Measurements from ENCODE around the gene IFIT1B.
"Not testable (repeated sequence)": the region's sequence is repeated elsewhere in the genome, so short reads cannot be mapped to it uniquely, and the experiment has no call there.

The IFIT1B gene

GRCh38 chr10:89384474-89385340 lies 6.9 kb downstream of the IFIT1B start:
- DNase-seq, result peak; percentile 79

GRCh38 chr10:89388806-89389205 lies 10.9 kb downstream of the IFIT1B start:
- DNase-seq, result no peak

DNA sequence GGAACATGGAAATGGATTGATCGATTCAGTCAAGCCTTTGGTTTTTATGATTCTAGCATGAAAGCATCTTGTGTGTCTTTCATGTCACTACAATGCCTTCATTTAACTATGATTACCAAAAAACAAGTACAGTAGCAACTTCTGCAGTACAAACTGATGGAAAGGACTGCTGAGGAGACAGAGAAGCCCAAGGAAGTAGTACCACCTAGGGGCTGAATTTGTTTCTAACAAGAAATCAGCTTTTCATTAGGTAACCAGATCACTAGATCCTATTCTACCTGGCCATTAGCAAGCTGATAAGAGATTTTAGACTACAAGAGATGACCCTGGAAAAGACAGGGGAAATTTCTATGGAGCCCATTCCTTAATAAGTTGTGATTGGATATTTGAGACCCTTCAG lies 11.4 kb downstream of the IFIT1B start:
- DNase-seq, result peak; percentile 74

- peak; percentile 55 for DNase-seq
These were observed 12.8 kb downstream of the IFIT1B start for GRCh38 chr10:89390476-89391225.

DNA sequence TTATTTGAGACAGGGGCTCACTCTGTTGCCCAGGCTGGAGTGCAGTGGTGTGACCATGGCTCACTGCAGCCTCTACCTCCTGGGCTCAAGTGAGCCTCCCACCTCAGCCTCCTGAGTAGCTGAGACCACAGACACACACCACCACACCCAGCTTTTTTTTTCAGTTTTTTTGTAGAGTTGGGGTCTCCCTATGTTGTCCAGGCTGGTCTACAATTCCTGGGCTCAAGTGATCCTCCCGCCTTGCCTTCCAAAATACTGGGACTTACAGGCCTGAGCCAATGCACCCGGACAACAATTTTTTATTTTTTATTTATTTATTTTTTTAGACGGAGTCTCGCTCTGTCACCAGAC lies 13.3 kb downstream of the IFIT1B start:
- DNase-seq, result not testable (repeated sequence)

GRCh38 chr10:89391907-89392756 lies 14.3 kb downstream of the IFIT1B start, which contains the start of gene IFIT1:
TSS of gene IFIT1 (plus strand) at chr10:89392623. CDS start at chr10:89392713, 90 bp downstream.
- DNase-seq, result peak; percentile 91

GRCh38 chr10:89392974-89393373 lies 15.1 kb downstream of the IFIT1B start:
- DNase-seq, result peak; percentile 61

- no peak for DNase-seq
These were observed 16.0 kb downstream of the IFIT1B start for GRCh38 chr10:89393898-89394297.

DNA sequence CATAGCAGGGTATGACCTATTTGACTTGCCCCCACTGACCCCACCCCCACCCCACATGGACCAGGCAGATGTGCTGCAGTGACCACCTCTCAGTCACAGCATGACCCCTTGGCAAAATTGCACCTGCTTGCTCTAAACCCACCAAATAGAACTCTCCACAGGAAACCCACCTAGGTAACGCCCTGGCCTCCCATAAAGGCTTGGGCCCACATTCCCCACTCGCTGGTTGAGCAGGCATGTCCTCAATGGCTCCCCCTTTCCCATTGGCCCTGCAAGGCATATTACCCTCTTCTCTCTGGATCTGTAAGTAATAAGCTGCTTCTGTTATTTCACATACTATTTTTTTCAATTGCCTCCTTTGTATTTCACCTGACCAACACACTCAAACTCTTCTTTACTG lies 17.3 kb downstream of the IFIT1B start:
- no peak for DNase-seq

- DNase-seq, result no peak
These were observed 20.3 kb downstream of the IFIT1B start for GRCh38 chr10:89398003-89398749.

GRCh38 chr10:89399956-89400355 lies 22.1 kb downstream of the IFIT1B start:
- no peak for DNase-seq

- DNase-seq, result no peak
These were observed 25.2 kb downstream of the IFIT1B start for GRCh38 chr10:89403043-89403442.

DNA sequence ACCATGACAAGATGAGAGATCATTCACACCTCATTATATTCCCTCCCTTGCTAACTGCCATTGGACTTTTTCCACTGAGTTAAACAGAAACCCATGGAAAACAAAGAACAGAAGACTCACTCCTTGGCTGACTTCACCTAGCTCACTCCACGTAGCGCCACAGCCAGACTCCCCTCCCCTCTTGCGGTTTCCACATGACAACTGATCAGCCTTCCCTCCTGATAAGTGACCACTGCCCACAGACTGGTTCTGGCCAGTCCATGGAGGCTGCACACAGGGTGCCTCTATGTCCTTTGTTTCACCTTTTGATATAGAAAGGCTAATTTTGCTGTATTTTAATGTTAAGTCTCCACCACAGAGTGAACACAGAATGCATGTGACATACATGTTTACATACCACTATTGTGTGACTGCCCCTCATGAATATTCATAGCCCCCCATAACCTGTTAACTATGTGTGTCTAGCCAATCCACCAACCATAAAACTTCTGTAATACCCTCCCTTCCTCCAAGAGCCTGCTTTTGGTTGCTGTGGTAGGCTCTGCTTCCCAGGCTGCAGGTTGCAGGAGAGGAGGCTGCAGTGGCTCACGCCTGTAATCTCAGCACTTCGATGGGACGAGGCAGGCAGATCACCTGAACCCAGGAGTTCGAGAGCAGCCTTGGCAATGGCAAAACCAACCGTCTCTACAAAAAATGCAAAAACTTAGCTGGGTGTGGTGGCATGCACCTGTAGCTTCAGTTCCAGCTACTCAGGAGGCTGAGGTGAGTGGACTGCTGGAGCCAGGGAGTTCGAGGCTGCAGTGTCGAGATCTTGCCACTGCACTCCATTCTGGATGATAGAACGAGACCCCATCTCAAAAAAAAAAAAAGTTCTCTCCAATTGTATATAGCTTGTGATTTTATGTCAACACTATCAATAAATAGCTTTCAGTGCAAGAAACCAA lies 26.5 kb downstream of the IFIT1B start:
- DNase-seq, result peak; percentile 31

DNA sequence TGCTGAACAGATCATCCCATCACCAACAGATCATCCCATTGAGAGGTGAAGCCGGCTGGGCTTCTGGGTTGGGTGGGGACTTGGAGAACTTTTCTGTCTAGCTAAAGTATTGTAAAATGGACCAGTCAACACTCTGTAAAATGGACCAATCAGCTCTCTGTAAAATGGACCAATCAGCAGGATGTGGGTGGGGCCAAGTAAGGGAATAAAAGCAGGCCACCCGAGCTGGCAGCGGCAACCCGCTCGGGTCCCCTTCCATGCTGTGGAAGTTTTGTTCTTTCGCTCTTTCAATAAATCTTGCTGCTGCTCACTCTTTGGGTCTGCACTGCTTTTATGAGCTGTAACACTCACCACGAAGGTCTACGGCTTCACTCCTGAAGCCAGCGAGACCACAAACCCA lies 28.3 kb downstream of the IFIT1B start:
- not testable (repeated sequence) for DNase-seq

- DNase-seq, result not testable (repeated sequence)
These were observed 29.9 kb downstream of the IFIT1B start for GRCh38 chr10:89407792-89408191.

DNA sequence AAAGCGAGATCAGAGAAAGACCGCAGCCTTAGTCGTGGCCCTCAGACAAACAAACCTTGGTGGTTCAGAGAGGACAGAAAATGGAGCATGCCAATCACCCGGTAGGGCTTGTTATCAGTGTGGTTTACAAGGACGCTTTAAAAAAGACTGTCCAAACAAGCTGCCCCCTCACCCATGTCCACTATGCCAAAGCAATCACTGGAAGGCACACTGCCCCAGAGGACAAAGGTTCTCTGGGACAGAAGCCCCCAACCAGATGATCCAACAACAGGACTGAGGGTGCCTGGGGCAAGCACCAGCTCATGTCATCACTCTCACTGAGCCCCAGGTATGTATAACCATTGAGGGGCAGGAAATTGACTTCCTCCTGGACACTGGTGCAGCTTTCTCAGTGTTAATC lies 31.4 kb downstream of the IFIT1B start:
- not testable (repeated sequence) for DNase-seq

DNA sequence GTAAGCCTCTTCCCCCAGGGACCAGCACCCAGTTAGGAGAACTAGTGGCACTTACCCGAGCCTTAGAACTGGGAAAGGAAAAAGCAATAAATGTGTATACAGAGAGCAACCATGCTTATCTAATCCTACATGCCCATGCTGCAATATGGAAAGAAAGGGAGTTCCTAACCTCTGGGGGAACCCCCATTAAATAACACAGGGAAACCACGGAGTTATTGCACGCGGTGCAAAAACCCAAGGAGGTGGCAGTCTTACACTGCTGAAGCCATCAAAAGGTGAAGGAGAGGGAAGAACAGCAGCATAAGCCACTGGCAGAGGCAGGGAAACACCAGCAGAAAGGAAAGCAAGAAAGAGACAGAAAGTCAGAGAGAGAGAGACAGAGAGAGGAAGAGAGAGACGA lies 32.7 kb downstream of the IFIT1B start:
- not testable (repeated sequence) for DNase-seq

DNA sequence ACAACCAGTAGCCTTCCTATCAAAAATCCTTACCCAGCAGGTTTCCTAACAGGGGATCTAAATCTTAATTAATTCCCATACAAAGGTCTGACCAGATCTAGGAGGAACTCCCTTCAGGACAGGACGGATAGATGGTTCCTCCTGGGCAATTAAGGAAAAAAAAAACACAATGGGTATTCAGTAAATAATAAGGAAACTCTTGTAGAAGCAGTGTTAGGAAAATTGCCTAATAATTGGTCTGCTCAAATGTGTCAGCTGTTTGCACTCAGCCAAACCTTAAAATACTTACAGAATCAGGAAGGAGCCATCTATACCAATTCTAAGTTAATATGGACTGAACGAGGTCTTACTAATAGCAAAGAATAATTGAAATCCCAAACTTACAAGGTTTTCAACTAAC lies 33.3 kb downstream of the IFIT1B start:
- not testable (repeated sequence) for DNase-seq

DNA sequence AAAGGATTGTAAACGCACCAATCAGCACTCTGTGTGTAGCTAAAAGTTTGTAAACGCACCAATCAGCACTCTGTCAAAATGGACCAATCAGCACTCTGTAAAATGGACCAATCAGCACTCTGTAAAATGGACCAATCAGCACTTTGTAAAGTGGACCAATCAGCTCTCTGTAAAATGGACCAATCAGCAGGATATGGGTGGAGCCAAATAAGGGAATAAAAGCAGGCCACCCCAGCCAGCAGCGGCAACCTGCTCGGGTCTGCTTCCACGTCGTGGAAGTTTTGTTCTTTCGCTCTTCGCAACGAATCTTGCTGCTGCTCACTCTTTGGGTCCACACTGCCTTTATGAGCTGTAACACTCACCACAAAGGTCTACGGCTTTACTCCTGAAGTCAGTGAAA lies 34.4 kb downstream of the IFIT1B start:
- not testable (repeated sequence) for DNase-seq

GRCh38 chr10:89413398-89413912 lies 35.6 kb downstream of the IFIT1B start:
- no peak for DNase-seq
